GM19438 (cell line): ENCODE results near the gene PPT2.
"Not testable (repeated sequence)": the region's sequence is repeated elsewhere in the genome, so short reads cannot be mapped to it uniquely, and the experiment has no call there.

Experiments used
- ATAC-seq: cut with Tn5 transposase; IDR thresholded peaks from one replicate; pipeline ENCODE4 v1.9.1; 2021; ENCODE audit warnings: low read depth; ENCODE audit not compliant: unreplicated experiment

PPT2 gene

GRCh38 chr6:32126880-32127279 lies 27.1 kb upstream of the PPT2 start:
- no peak for ATAC-seq

- ATAC-seq = no peak
Observed at GRCh38 chr6:32127409-32127716, 26.6 kb upstream of the PPT2 start.

GRCh38 chr6:32127717-32128592 lies 26.0 kb upstream of the PPT2 start, which contains the start of gene ATF6B:
ATF6B (minus strand) TSS chr6:32128246; CDS start chr6:32128207, 39 bp downstream.
- ATAC-seq = peak; percentile 91

- no peak for ATAC-seq
Observed at GRCh38 chr6:32128751-32129296, 25.1 kb upstream of the PPT2 start.

- ATAC-seq = no peak
Observed at GRCh38 chr6:32129297-32130088, 24.4 kb upstream of the PPT2 start.

GRCh38 chr6:32131439-32131948 lies 22.4 kb upstream of the PPT2 start:
- no peak for ATAC-seq

GRCh38 chr6:32132110-32132509 lies 21.8 kb upstream of the PPT2 start:
- no peak for ATAC-seq

- no peak for ATAC-seq
Observed at GRCh38 chr6:32133786-32134185, 20.2 kb upstream of the PPT2 start.

GRCh38 chr6:32137454-32137853 lies 16.5 kb upstream of the PPT2 start:
- ATAC-seq = no peak

- no peak for ATAC-seq
Observed at GRCh38 chr6:32139590-32139989, 14.4 kb upstream of the PPT2 start.

- no peak for ATAC-seq
Observed at GRCh38 chr6:32140420-32141046, 13.4 kb upstream of the PPT2 start.

GRCh38 chr6:32144238-32144637 lies 9.7 kb upstream of the PPT2 start:
- not testable (repeated sequence) for ATAC-seq

GRCh38 chr6:32146287-32146686 lies 7.7 kb upstream of the PPT2 start:
- no peak for ATAC-seq

- no peak for ATAC-seq
Observed at GRCh38 chr6:32146687-32147086, 7.3 kb upstream of the PPT2 start.

GRCh38 chr6:32147401-32148132 lies 6.4 kb upstream of the PPT2 start:
- ATAC-seq = no peak

- no peak for ATAC-seq
Observed at GRCh38 chr6:32148289-32149091, 5.5 kb upstream of the PPT2 start.

GRCh38 chr6:32149092-32149755 lies 4.7 kb upstream of the PPT2 start:
- ATAC-seq = no peak

- no peak for ATAC-seq
Observed at GRCh38 chr6:32149932-32150870, 3.7 kb upstream of the PPT2 start.
